ENCODE data around the gene MEN1.

The MEN1 gene

GRCh38 chr11:64784813-64785581 lies 25.4 kb downstream of the MEN1 start:
- DNase-seq (ENCODE audit: low spot score) = no peak

- peak; percentile 100 for DNase-seq (ENCODE audit: low spot score)
These were observed 31.7 kb downstream of the MEN1 start, which contains the start of gene SF1 for GRCh38 chr11:64778473-64779298. TSS of gene SF1 (minus strand) at chr11:64778542. CDS start at chr11:64778392, 150 bp downstream.

- no peak for DNase-seq (ENCODE audit: low spot score)
These were observed 32.2 kb downstream of the MEN1 start for GRCh38 chr11:64778223-64778472.

GRCh38 chr11:64777449-64778222 lies 32.7 kb downstream of the MEN1 start:
- DNase-seq (ENCODE audit: low spot score) = peak; percentile 82

- no peak for DNase-seq (ENCODE audit: low spot score)
These were observed 33.5 kb downstream of the MEN1 start for GRCh38 chr11:64776875-64777274.

GRCh38 chr11:64776425-64776824 lies 33.9 kb downstream of the MEN1 start:
- no peak for DNase-seq (ENCODE audit: low spot score)

GRCh38 chr11:64774144-64774543 lies 36.2 kb downstream of the MEN1 start:
- no peak for DNase-seq (ENCODE audit: low spot score)

- DNase-seq (ENCODE audit: low spot score) = no peak
These were observed 37.9 kb downstream of the MEN1 start for GRCh38 chr11:64772303-64773018.

GRCh38 chr11:64771861-64772260 lies 38.5 kb downstream of the MEN1 start:
- DNase-seq (ENCODE audit: low spot score) = no peak

- no peak for DNase-seq (ENCODE audit: low spot score)
These were observed 40.2 kb downstream of the MEN1 start for GRCh38 chr11:64770120-64770519.

- DNase-seq (ENCODE audit: low spot score) = no peak
These were observed 41.1 kb downstream of the MEN1 start for GRCh38 chr11:64769283-64769682.

GRCh38 chr11:64768300-64768694 lies 42.1 kb downstream of the MEN1 start:
- DNase-seq (ENCODE audit: low spot score) = no peak

GRCh38 chr11:64767344-64768299 lies 42.7 kb downstream of the MEN1 start:
- peak; percentile 79 for DNase-seq (ENCODE audit: low spot score)

GRCh38 chr11:64766881-64767280 lies 43.5 kb downstream of the MEN1 start:
- no peak for DNase-seq (ENCODE audit: low spot score)

- no peak for DNase-seq (ENCODE audit: low spot score)
These were observed 44.3 kb downstream of the MEN1 start for GRCh38 chr11:64765851-64766665.

GRCh38 chr11:64765291-64765850 lies 45.0 kb downstream of the MEN1 start:
- DNase-seq (ENCODE audit: low spot score) = no peak

GRCh38 chr11:64764753-64765152 lies 45.6 kb downstream of the MEN1 start:
- DNase-seq (ENCODE audit: low spot score) = no peak

GRCh38 chr11:64764040-64764611 lies 46.2 kb downstream of the MEN1 start:
- DNase-seq (ENCODE audit: low spot score) = peak; percentile 66

GRCh38 chr11:64763526-64764039 lies 46.8 kb downstream of the MEN1 start:
- DNase-seq (ENCODE audit: low spot score) = no peak

Measured in CD4-positive, alpha-beta T cell treated with Interleukin-6 at 100 ng/mL for 8 hours (primary cell).